Measurements from ENCODE around the gene LTB4R.

The LTB4R gene

GRCh38 chr14:24277071-24277470 lies 34.2 kb upstream of the LTB4R start:
- Histone ChIP-seq H2BK5ac (ENCODE audit: low read depth, low read length, poor library complexity) (no peak overlapping the region), H3K23ac (ENCODE audit: low read length) (no peak overlapping the region), H2BK120ac (ENCODE audit: insufficient read depth, low read length, poor library complexity) (no peak overlapping the region), H3K36me3 (ENCODE audit: control insufficient read depth in 1 of 2, insufficient read depth in 2 of 2, low read length in 2 of 2) (no peaks in the 10 kb centered on the region), H3K9ac (ENCODE audit: low read length) (no peak overlapping the region), H3K14ac (ENCODE audit: low read length) (no peak overlapping the region), H3K4me2 (ENCODE audit: low read length) (no peak overlapping the region), H3K18ac (ENCODE audit: low read length) (no peak overlapping the region), H3K4me1 (ENCODE audit: control insufficient read depth in 1 of 2, insufficient read depth in 2 of 2, low read length in 2 of 2) (peaks cover 4 to 5% of the 10 kb centered on the region in 2 experiments), H4K8ac (ENCODE audit: low read depth, low read length) (no peak overlapping the region), H3K79me1 (ENCODE audit: low read length) (no peaks in the 10 kb centered on the region), H3K9me3 (ENCODE audit: insufficient read depth, low read depth, low read length) (no peaks in the 10 kb centered on the region), H3K4ac (ENCODE audit: low read depth, low read length) (no peak overlapping the region), H3K27me3 (ENCODE audit: insufficient read depth, low read length) (no peaks in the 10 kb centered on the region), H2BK12ac (ENCODE audit: low read length) (no peak overlapping the region), H4K91ac (ENCODE audit: low read depth, low read length) (no peak overlapping the region), H2AK5ac (ENCODE audit: low read length) (no peak overlapping the region), H3K79me2 (ENCODE audit: control insufficient read depth, insufficient read depth, low read length, poor library complexity) (no peaks in the 10 kb centered on the region), H3K4me3 (ENCODE audit: low read depth, low read length) (no peak overlapping the region), H4K12ac (ENCODE audit: low read depth, low read length) (no peak overlapping the region), H2AFZ (ENCODE audit: insufficient read depth, low read length, poor library complexity) (no peak overlapping the region), H3K27ac (ENCODE audit: low read depth, low read length) (no peak overlapping the region)
- no peak for DNase-seq
- WGBS (ENCODE audit: extremely low coverage, insufficient coverage, insufficient read length), result no CpG with 5 or more reads among the region's 6 CpGs

GRCh38 chr14:24277606-24278321 lies 33.5 kb upstream of the LTB4R start:
- no peak overlapping the region for H3K14ac ChIP-seq (ENCODE audit: low read length)
- H2AFZ ChIP-seq (ENCODE audit: insufficient read depth, low read length, poor library complexity), result no peak overlapping the region
- WGBS (ENCODE audit: extremely low coverage, insufficient coverage, insufficient read length), result no CpG with 5 or more reads among the region's 11 CpGs
- no peak overlapping the region for H3K4me3 ChIP-seq (ENCODE audit: low read depth, low read length)
- H3K79me2 ChIP-seq (ENCODE audit: control insufficient read depth, insufficient read depth, low read length, poor library complexity), result no peaks in the 10 kb centered on the region
- H3K4me1 ChIP-seq (ENCODE audit: control insufficient read depth in 1 of 2, insufficient read depth in 2 of 2, low read length in 2 of 2), result peaks cover 4 to 5% of the 10 kb centered on the region in 2 experiments
- H3K9ac ChIP-seq (ENCODE audit: low read length), result no peak overlapping the region
- H3K4ac ChIP-seq (ENCODE audit: low read depth, low read length), result no peak overlapping the region
- no peaks in the 10 kb centered on the region for H3K9me3 ChIP-seq (ENCODE audit: insufficient read depth, low read depth, low read length)
- no peaks in the 10 kb centered on the region for H3K27me3 ChIP-seq (ENCODE audit: insufficient read depth, low read length)
- H4K91ac ChIP-seq (ENCODE audit: low read depth, low read length), result no peak overlapping the region
- no peak overlapping the region for H4K8ac ChIP-seq (ENCODE audit: low read depth, low read length)
- H2AK5ac ChIP-seq (ENCODE audit: low read length), result no peak overlapping the region
- no peaks in the 10 kb centered on the region for H3K36me3 ChIP-seq (ENCODE audit: control insufficient read depth in 1 of 2, insufficient read depth in 2 of 2, low read length in 2 of 2)
- no peaks in the 10 kb centered on the region for H3K79me1 ChIP-seq (ENCODE audit: low read length)
- H3K18ac ChIP-seq (ENCODE audit: low read length), result no peak overlapping the region
- no peak overlapping the region for H2BK12ac ChIP-seq (ENCODE audit: low read length)
- no peak overlapping the region for H3K23ac ChIP-seq (ENCODE audit: low read length)
- H3K27ac ChIP-seq (ENCODE audit: low read depth, low read length), result no peak overlapping the region
- no peak overlapping the region for H2BK120ac ChIP-seq (ENCODE audit: insufficient read depth, low read length, poor library complexity)
- DNase-seq, result peak in 1 of 2 donors; percentile 12
- no peak overlapping the region for H3K4me2 ChIP-seq (ENCODE audit: low read length)
- no peak overlapping the region for H2BK5ac ChIP-seq (ENCODE audit: low read depth, low read length, poor library complexity)
- no peak overlapping the region for H4K12ac ChIP-seq (ENCODE audit: low read depth, low read length)

- H3K4me2 ChIP-seq (ENCODE audit: low read length), result no peak overlapping the region
- H2BK120ac ChIP-seq (ENCODE audit: insufficient read depth, low read length, poor library complexity), result no peak overlapping the region
Observed at GRCh38 chr14:24278424-24278823, 32.9 kb upstream of the LTB4R start.

GRCh38 chr14:24279301-24280186 lies 31.8 kb upstream of the LTB4R start:
- Histone ChIP-seq H2AK5ac (ENCODE audit: low read length) (no peak overlapping the region), H3K4me2 (ENCODE audit: low read length) (no peak overlapping the region), H4K8ac (ENCODE audit: low read depth, low read length) (no peak overlapping the region), H2BK12ac (ENCODE audit: low read length) (no peak overlapping the region), H3K36me3 (ENCODE audit: control insufficient read depth in 1 of 2, insufficient read depth in 2 of 2, low read length in 2 of 2) (no peaks in the 10 kb centered on the region), H2AFZ (ENCODE audit: insufficient read depth, low read length, poor library complexity) (no peak overlapping the region), H3K9ac (ENCODE audit: low read length) (no peak overlapping the region), H3K4ac (ENCODE audit: low read depth, low read length) (no peak overlapping the region), H4K12ac (ENCODE audit: low read depth, low read length) (no peak overlapping the region), H3K14ac (ENCODE audit: low read length) (no peak overlapping the region), H3K4me3 (ENCODE audit: low read depth, low read length) (no peak overlapping the region), H3K4me1 (ENCODE audit: control insufficient read depth in 1 of 2, insufficient read depth in 2 of 2, low read length in 2 of 2) (peaks cover 4 to 5% of the 10 kb centered on the region in 2 experiments), H3K27ac (ENCODE audit: low read depth, low read length) (no peak overlapping the region), H3K9me3 (ENCODE audit: insufficient read depth, low read depth, low read length) (no peaks in the 10 kb centered on the region), H4K91ac (ENCODE audit: low read depth, low read length) (no peak overlapping the region), H2BK120ac (ENCODE audit: insufficient read depth, low read length, poor library complexity) (no peak overlapping the region), H3K79me2 (ENCODE audit: control insufficient read depth, insufficient read depth, low read length, poor library complexity) (no peaks in the 10 kb centered on the region), H3K23ac (ENCODE audit: low read length) (no peak overlapping the region), H3K79me1 (ENCODE audit: low read length) (no peaks in the 10 kb centered on the region), H3K27me3 (ENCODE audit: insufficient read depth, low read length) (no peaks in the 10 kb centered on the region), H3K18ac (ENCODE audit: low read length) (no peak overlapping the region), H2BK5ac (ENCODE audit: low read depth, low read length, poor library complexity) (no peak overlapping the region)
- WGBS (ENCODE audit: extremely low coverage, insufficient coverage, insufficient read length), result no CpG with 5 or more reads among the region's 11 CpGs
- peak in 1 of 2 donors; percentile 16 for DNase-seq

More at GRCh38 chr14:24278424-24278823, 32.9 kb upstream of the LTB4R start:
- H3K14ac ChIP-seq (ENCODE audit: low read length), result no peak overlapping the region
- H3K23ac ChIP-seq (ENCODE audit: low read length), result no peak overlapping the region
- no peaks in the 10 kb centered on the region for H3K79me2 ChIP-seq (ENCODE audit: control insufficient read depth, insufficient read depth, low read length, poor library complexity)
- no peak overlapping the region for H4K8ac ChIP-seq (ENCODE audit: low read depth, low read length)
- no peak overlapping the region for H2AK5ac ChIP-seq (ENCODE audit: low read length)
- H3K79me1 ChIP-seq (ENCODE audit: low read length), result no peaks in the 10 kb centered on the region
- peaks cover 4 to 5% of the 10 kb centered on the region in 2 experiments for H3K4me1 ChIP-seq (ENCODE audit: control insufficient read depth in 1 of 2, insufficient read depth in 2 of 2, low read length in 2 of 2)
- no peak overlapping the region for H4K91ac ChIP-seq (ENCODE audit: low read depth, low read length)
- no peak overlapping the region for H3K9ac ChIP-seq (ENCODE audit: low read length)
- H3K9me3 ChIP-seq (ENCODE audit: insufficient read depth, low read depth, low read length), result no peaks in the 10 kb centered on the region
- no peak overlapping the region for H3K4me3 ChIP-seq (ENCODE audit: low read depth, low read length)
- WGBS (ENCODE audit: extremely low coverage, insufficient coverage, insufficient read length), result no CpG with 5 or more reads among the region's 5 CpGs
- no peaks in the 10 kb centered on the region for H3K36me3 ChIP-seq (ENCODE audit: control insufficient read depth in 1 of 2, insufficient read depth in 2 of 2, low read length in 2 of 2)
- H2BK12ac ChIP-seq (ENCODE audit: low read length), result no peak overlapping the region
- H4K12ac ChIP-seq (ENCODE audit: low read depth, low read length), result no peak overlapping the region
- H3K27ac ChIP-seq (ENCODE audit: low read depth, low read length), result no peak overlapping the region
- no peak overlapping the region for H2BK5ac ChIP-seq (ENCODE audit: low read depth, low read length, poor library complexity)
- no peak overlapping the region for H3K4ac ChIP-seq (ENCODE audit: low read depth, low read length)
- no peak overlapping the region for H2AFZ ChIP-seq (ENCODE audit: insufficient read depth, low read length, poor library complexity)
- no peaks in the 10 kb centered on the region for H3K27me3 ChIP-seq (ENCODE audit: insufficient read depth, low read length)
- DNase-seq, result no peak
- no peak overlapping the region for H3K18ac ChIP-seq (ENCODE audit: low read length)
